Measurements from ENCODE around the gene TP73. TPM values are rescaled to one million over a fixed set of nuclear protein-coding genes. Genes with fewer than 3 reads are reported as not detected.

The TP73 gene
- total RNA-seq, 1 experiment from 2014 or later = 19.2 TPM

GRCh38 chr1:3651026-3651929 is 1.0 kb upstream of the TP73 start:
- BruUV-seq (replicated peaks) = no TSS peak
- DNase-seq (ENCODE audit: low read depth, low spot score) (no peak), ATAC-seq (no peak)
- TF ChIP-seq JUND (IDR thresholded peaks at IDR 0.05) = no peak
- ChIA-PET RAD21 (ENCODE audit: low non-redundant PET in 1 of 2, low total read pairs in 2 of 2, uncharacterized antibody in 2 of 2, unreplicated experiment in 2 of 2) (no interaction called here), POLR2A (interaction anchor here (0.9 kb wide), 1 partner anchor 15 kb away, joined by 3 read pairs; no protein-coding TSS in a partner anchor), CTCF (no interaction called here)
- H3K9me2 ChIP-seq (ENCODE audit: insufficient read depth) = no peaks in the 10 kb centered on the region
- H3K27ac ChIP-seq (ENCODE audit: low read depth, low read length) = peak overlapping the region; percentile 64; the same call in 1 of the 2 replicates
- H3K4me1 ChIP-seq (ENCODE audit: control insufficient read depth in 1 of 2, insufficient read depth in 2 of 2, low read length in 2 of 2) = peaks cover 18 to 29% of the 10 kb centered on the region in 2 experiments
- peak overlapping the region; percentile 85 for H3K9ac ChIP-seq (ENCODE audit: low read length)
- H3K4me2 ChIP-seq (ENCODE audit: low read length) = peak overlapping the region; percentile 91
- H3K4me3 ChIP-seq (replicated peaks in 1 of 2; ENCODE audit: low read depth in 1 of 2, low read length in 2 of 2) = peak overlapping the region; percentile 70 to 80
- H3K79me2 ChIP-seq (ENCODE audit: insufficient read depth, low read length) = peaks cover 53% of the 10 kb centered on the region
- H3K27me3 ChIP-seq (ENCODE audit: insufficient read depth, low read length) = no peaks in the 10 kb centered on the region
- intact Hi-C loops (cut with micrococcal nuclease) = no loop called here
- no peaks in the 10 kb centered on the region for H4K20me1 ChIP-seq (ENCODE audit: insufficient read depth)
- no peaks in the 10 kb centered on the region for H3K9me3 ChIP-seq (ENCODE audit: control insufficient read depth in 1 of 2, insufficient read depth in 1 of 2, low read depth in 1 of 2, low read length in 2 of 2)
- peaks cover 9 to 11% of the 10 kb centered on the region in 2 experiments; a peak in 3 of 4 replicates for H3K36me3 ChIP-seq (ENCODE audit: control insufficient read depth in 1 of 2, insufficient read depth in 2 of 2, low read length in 2 of 2)
- no peak overlapping the region for H2AFZ ChIP-seq (ENCODE audit: low read depth, low read length, poor library complexity, severe bottlenecking)

DNA sequence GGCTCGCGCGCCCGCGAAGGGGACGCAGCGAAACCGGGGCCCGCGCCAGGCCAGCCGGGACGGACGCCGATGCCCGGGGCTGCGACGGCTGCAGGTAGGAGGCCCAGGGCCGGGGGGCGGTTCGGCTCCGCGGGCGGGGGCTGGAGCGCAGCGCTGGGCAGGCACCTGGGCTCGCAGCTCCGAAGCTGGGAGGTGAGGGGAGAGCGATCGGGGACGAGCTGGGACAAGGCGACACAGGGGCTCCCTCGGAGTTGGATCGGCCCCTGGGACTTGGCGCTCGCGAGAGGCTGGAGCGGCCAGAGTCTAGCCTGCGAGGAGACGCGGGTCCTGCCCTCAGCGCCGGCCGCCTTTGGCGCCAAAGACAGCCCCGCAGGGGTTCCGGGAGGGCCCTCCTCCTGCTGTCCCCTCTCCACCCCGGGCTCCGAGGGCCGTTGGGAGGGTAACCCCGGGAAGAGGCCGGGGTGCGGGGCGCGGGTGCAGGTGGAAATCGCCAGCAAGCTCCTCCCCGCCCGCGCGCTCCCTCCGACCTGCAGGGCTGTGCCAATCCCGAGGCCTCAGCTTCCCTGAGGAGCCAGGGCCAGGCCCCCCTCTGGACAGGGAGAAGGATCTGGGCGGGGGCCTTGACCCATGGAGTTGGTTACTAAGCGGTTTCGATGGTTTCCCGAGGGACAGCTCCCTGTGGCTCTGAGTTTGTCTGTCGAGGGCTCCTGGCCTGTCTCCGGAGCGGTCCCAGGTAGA is 401 bp downstream of the TP73 start:
- intact Hi-C loops (cut with micrococcal nuclease) = no loop called here
- ChIA-PET RAD21 (ENCODE audit: low non-redundant PET in 1 of 2, low total read pairs in 2 of 2, uncharacterized antibody in 2 of 2, unreplicated experiment in 2 of 2) (no interaction called here), CTCF (interaction anchor here (1.3 to 1.4 kb wide), 2 partner anchors 34 to 123 kb away, joined by 3 to 5 read pairs; no protein-coding TSS in a partner anchor), POLR2A (interaction anchor here (0.8 to 0.9 kb wide), 2 partner anchors 9 to 14 kb away, joined by 3 to 4 read pairs; no protein-coding TSS in a partner anchor)
- Histone ChIP-seq H3K9me3 (ENCODE audit: control insufficient read depth in 1 of 2, insufficient read depth in 1 of 2, low read depth in 1 of 2, low read length in 2 of 2) (no peaks in the 10 kb centered on the region), H3K4me1 (ENCODE audit: control insufficient read depth in 1 of 2, insufficient read depth in 2 of 2, low read length in 2 of 2) (peaks cover 18 to 29% of the 10 kb centered on the region in 2 experiments), H3K27me3 (ENCODE audit: insufficient read depth, low read length) (no peaks in the 10 kb centered on the region), H3K36me3 (ENCODE audit: control insufficient read depth in 1 of 2, insufficient read depth in 2 of 2, low read length in 2 of 2) (peaks cover 0 to 3% of the 10 kb centered on the region in 2 experiments; a peak in 2 of 4 replicates), H3K79me2 (ENCODE audit: insufficient read depth, low read length) (peaks cover 66% of the 10 kb centered on the region), H3K9me2 (ENCODE audit: insufficient read depth) (no peaks in the 10 kb centered on the region), H3K9ac (ENCODE audit: low read length) (peak overlapping the region; percentile 85), H3K27ac (ENCODE audit: low read depth, low read length) (peak overlapping the region; percentile 64), H3K4me2 (ENCODE audit: low read length) (peak overlapping the region; percentile 91), H4K20me1 (ENCODE audit: insufficient read depth) (no peaks in the 10 kb centered on the region), H2AFZ (ENCODE audit: low read depth, low read length, poor library complexity, severe bottlenecking) (no peak overlapping the region), H3K4me3 (replicated peaks in 1 of 2; ENCODE audit: low read depth in 1 of 2, low read length in 2 of 2) (peak overlapping the region; percentile 70 to 80)
- no TSS peak for BruUV-seq (replicated peaks)
- DNase-seq (ENCODE audit: low read depth, low spot score) = peak; percentile 18
- TF ChIP-seq, protein P1, sequence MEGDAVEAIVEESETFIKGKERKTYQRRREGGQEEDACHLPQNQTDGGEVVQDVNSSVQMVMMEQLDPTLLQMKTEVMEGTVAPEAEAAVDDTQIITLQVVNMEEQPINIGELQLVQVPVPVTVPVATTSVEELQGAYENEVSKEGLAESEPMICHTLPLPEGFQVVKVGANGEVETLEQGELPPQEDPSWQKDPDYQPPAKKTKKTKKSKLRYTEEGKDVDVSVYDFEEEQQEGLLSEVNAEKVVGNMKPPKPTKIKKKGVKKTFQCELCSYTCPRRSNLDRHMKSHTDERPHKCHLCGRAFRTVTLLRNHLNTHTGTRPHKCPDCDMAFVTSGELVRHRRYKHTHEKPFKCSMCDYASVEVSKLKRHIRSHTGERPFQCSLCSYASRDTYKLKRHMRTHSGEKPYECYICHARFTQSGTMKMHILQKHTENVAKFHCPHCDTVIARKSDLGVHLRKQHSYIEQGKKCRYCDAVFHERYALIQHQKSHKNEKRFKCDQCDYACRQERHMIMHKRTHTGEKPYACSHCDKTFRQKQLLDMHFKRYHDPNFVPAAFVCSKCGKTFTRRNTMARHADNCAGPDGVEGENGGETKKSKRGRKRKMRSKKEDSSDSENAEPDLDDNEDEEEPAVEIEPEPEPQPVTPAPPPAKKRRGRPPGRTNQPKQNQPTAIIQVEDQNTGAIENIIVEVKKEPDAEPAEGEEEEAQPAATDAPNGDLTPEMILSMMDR (IDR thresholded peaks at IDR 0.05 in 2 of 3, conservative IDR thresholded peaks at IDR 0.05 in 1 of 3; ENCODE audit: borderline replicate concordance in 1 of 3, insufficient read depth in 1 of 3, low read depth in 2 of 3, low read length in 2 of 3) = no peak
- TF ChIP-seq POLR2AphosphoS5 (IDR thresholded peaks at IDR 0.05; ENCODE audit: low read depth, low read length) = peak; percentile 35; the same call in 1 of the 2 replicates
- TF ChIP-seq ZFX (IDR thresholded peaks at IDR 0.05) = peak; percentile 54
- TF ChIP-seq SIN3A (IDR thresholded peaks at IDR 0.05; ENCODE audit: low read depth) = peak; percentile 50; the same call in 1 of the 2 replicates
- no peak for TF ChIP-seq YY1 (IDR thresholded peaks at IDR 0.05; ENCODE audit: extremely low read depth, insufficient replicate concordance, low read depth, low read length)
- TF ChIP-seq MAX (IDR thresholded peaks at IDR 0.05) = peak; percentile 50
- ATAC-seq = peak; percentile 67
